IgD-negative memory B cell (primary cell): Measurements from ENCODE around the gene RAX2. TPM values are rescaled to one million over a fixed set of nuclear protein-coding genes. Genes with fewer than 3 reads are reported as not detected.
"Not testable (repeated sequence)": the region's sequence is repeated elsewhere in the genome, so short reads cannot be mapped to it uniquely, and the experiment has no call there.

Experiments
- H3K27ac Mint-ChIP-seq, 3 donors: one replicate each; pipeline ENCODE4 v1.8.0; 2020 to 2022; ENCODE audit warnings: mild to moderate bottlenecking in 3 of 3, mixed read lengths in 3 of 3, moderate library complexity in 1 of 3
- H3K27me3 Mint-ChIP-seq: one replicate; pipeline ENCODE4 v1.8.0; 2021; ENCODE audit warnings: mixed read lengths
- H3K36me3 Mint-ChIP-seq: one replicate; pipeline ENCODE4 v1.8.0; 2020; ENCODE audit warnings: mild to moderate bottlenecking, mixed read lengths
- H3K4me1 Mint-ChIP-seq, 3 donors: one replicate each; pipeline ENCODE4 v1.8.0; 2020 to 2022; ENCODE audit warnings: mixed read lengths in 3 of 3, mild to moderate bottlenecking in 1 of 3
- H3K4me3 Mint-ChIP-seq, 4 donors: one replicate each; pipeline ENCODE4 v1.8.0; 2020 to 2022; ENCODE audit warnings: mild to moderate bottlenecking in 4 of 4, mixed read lengths in 4 of 4, moderate library complexity in 3 of 4
- H3K9me3 Mint-ChIP-seq, 3 donors: one replicate each; pipeline ENCODE4 v1.8.0; 2020 to 2021; ENCODE audit warnings: mixed read lengths in 3 of 3, mild to moderate bottlenecking in 1 of 3
- polyA plus RNA-seq: library from polyadenylated mRNA; unstranded; fragments of 300-500 nt; fragmentation: Illumina TruSeq; gene quantifications from one replicate; pipeline ENCODE4 v1.2.3, GENCODE V29; 2021

Gene RAX2
- polyA plus RNA-seq, 1 donor from 2014 or later: not detected

- Mint-ChIP-seq H3K27me3 (peaks cover 2% of the 10 kb centered on the region), H3K36me3 (peaks cover 6% of the 10 kb centered on the region), H3K27ac (no peak overlapping the region), H3K4me1 (peaks cover 17 to 27% (median 20%) of the 10 kb centered on the region in 3 donors), H3K4me3 (no peak overlapping the region), H3K9me3 (no peaks in the 10 kb centered on the region)
These were observed 6.9 kb downstream of the RAX2 start for GRCh38 chr19:3765121-3765520.

DNA sequence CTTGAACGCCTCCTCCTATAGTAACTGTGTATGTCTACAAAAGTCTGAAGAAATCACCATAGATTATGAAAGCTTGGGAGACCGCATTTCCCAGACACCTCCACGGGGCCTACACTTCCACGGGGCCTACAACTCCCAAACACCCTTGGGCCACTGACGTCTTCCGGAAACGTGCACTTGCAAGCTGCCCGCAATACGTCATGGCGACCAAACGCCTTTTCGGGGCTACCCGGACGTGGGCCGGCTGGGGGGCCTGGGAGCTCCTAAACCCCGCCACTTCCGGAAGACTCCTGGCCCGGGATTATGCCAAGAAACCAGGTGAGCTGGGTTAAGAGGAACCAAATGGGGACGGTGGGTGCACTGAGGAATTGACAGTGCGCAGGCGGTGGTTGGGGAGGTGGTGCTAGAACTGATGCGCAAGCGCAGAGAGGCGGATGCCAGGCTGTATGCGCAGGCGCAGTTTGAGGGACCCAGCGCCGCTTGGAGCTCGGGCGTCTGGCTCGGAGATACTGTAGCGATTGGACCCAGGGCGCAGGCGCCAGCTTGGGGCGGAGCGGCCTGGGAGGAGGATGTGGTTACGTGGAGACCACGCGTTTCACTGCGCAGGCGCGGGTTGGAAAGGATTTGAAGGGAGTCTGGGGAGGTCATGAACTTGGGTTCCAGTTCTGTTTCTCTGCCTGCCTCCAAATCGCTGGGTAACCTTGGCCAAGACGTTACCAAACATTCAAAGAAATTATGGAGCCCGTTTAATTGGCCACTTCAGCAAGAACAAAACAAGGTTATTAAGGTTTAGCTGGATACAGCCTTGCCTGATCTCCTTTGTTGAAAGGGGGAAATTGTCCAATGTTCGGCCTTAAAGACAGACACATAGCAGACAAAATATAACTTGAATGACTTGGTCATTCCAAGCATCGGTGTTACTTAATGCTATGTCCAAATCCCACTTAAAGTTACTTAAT is 9.2 kb downstream of the RAX2 start, which contains the start of gene MRPL54:
Gene MRPL54, plus strand, starts transcription at position 182 of the 959 bp plus-strand sequence. Its CDS starts 19 bp downstream, at position 201.
- peak within 1 kb of the TSS; percentile 97 to 99 (median 99) for H3K4me3 Mint-ChIP-seq
- peaks cover 2% of the 10 kb centered on the region for H3K27me3 Mint-ChIP-seq
- H3K4me1 Mint-ChIP-seq: peaks cover 19 to 32% (median 20%) of the 10 kb centered on the region in 3 donors
- no peaks in the 10 kb centered on the region for H3K9me3 Mint-ChIP-seq
- peak within 1 kb of the TSS; percentile 100 for H3K27ac Mint-ChIP-seq
- peaks cover 3% of the 10 kb centered on the region for H3K36me3 Mint-ChIP-seq

DNA sequence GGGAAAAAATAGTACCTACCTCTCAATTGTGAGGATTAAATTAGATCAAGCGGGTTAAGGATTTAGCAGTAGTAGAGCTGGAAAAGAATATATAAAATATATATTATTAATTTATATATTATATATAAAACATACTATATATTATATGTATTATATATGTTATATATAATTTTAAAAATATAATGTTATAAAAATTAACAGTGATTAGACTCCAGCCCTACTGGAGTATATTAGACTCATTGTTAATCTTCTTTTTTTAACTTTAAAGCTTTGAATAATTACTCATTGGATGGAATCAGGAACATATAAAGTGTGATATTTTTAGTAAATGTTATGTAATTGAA is 9.9 kb downstream of the RAX2 start:
- H3K27me3 Mint-ChIP-seq: peaks cover 2% of the 10 kb centered on the region
- peaks cover 19 to 32% (median 20%) of the 10 kb centered on the region in 3 donors for H3K4me1 Mint-ChIP-seq
- peaks cover 3% of the 10 kb centered on the region for H3K36me3 Mint-ChIP-seq
- peak overlapping the region; percentile 97 to 99 (median 99) for H3K4me3 Mint-ChIP-seq
- H3K27ac Mint-ChIP-seq: peak overlapping the region; percentile 100
- H3K9me3 Mint-ChIP-seq: no peaks in the 10 kb centered on the region

- H3K4me1 Mint-ChIP-seq: peaks cover 20 to 30% (median 21%) of the 10 kb centered on the region in 3 donors
- H3K4me3 Mint-ChIP-seq: peak within 1 kb of the TSS; percentile 97 to 99 (median 99)
These were observed 10.5 kb downstream of the RAX2 start, which contains the start of gene APBA3 for GRCh38 chr19:3761382-3762129. Gene APBA3, minus strand, starts transcription at chr19:3761692. Its CDS starts 1,428 bp downstream, at chr19:3760264.

DNA sequence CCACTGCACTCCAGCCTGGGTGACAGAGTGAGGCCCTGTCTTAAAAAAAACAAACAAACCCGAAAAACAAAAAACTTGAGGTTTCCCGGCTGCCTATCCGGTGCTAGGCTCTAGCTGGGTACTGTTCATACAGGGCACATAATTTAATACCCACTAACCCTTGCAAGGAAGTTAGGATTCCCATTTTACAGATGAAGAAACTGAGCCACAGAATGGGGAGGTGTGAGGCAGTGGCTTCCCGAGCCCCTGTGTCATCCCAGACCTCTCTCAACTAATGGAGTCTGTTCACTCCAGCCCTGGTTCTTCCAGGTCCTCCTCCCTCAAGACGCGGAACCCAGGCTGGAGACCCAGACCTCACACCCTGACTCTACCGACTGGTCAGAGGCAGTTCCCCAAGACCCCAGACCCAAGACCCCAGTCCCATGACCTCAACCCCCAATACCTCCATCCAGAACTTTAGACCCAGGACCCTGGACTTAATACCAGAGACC is 11.1 kb downstream of the RAX2 start:
- peak overlapping the region; percentile 95 to 100 (median 98) for H3K27ac Mint-ChIP-seq
- H3K4me1 Mint-ChIP-seq: peaks cover 20 to 27% (median 21%) of the 10 kb centered on the region in 3 donors
- no peaks in the 10 kb centered on the region for H3K9me3 Mint-ChIP-seq
- peaks cover 3% of the 10 kb centered on the region for H3K36me3 Mint-ChIP-seq
- peaks cover 2% of the 10 kb centered on the region for H3K27me3 Mint-ChIP-seq
- H3K4me3 Mint-ChIP-seq: peak overlapping the region; percentile 93 to 99 (median 98)

More at GRCh38 chr19:3761382-3762129, 10.5 kb downstream of the RAX2 start, which contains the start of gene APBA3:
- Mint-ChIP-seq H3K36me3 (peaks cover 3% of the 10 kb centered on the region), H3K27ac (peak within 1 kb of the TSS; percentile 100), H3K9me3 (no peaks in the 10 kb centered on the region), H3K27me3 (peaks cover 2% of the 10 kb centered on the region)

DNA sequence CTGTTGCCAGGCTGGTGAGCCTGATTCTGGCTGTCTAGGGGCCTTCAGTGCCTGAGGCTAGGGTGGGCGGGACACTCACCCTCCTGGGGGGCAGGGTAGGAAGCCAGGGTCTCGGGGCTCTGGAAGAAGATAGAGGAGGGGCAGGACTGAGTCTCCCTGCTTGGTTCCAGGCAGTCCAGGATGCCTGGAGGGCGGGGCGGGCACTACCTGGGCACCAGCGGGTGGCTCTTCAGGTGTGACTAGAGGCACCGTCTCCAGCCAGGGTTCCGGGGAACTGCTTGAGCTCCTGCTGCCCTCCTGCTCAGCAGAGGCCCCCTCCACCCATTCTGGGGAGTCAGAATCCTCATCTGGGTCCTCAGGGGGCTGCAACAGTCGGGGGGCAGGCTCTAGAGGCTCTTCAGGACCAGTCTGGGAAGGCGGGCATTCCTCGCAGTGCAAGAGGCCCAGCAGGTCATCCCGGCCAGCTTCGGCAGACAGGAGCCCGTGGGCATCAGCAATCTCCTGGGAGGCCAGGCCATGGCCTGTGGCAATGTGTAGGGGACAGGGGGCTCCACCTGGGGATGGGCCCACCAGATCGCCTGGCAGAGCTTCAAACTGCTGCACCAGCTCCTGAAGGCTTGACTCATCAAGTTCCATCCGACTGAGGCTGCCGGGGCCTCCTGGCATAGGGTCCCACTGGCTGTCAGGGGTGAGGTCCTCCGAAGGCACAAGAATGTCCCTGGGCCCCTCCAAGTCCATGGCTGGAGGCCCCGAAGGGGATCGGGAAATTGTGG is 12.4 kb downstream of the RAX2 start:
- peaks cover 2% of the 10 kb centered on the region for H3K27me3 Mint-ChIP-seq
- peak overlapping the region; percentile 63 to 100 (median 98) for H3K27ac Mint-ChIP-seq
- no peaks in the 10 kb centered on the region for H3K9me3 Mint-ChIP-seq
- peaks cover 23 to 30% (median 27%) of the 10 kb centered on the region in 3 donors for H3K4me1 Mint-ChIP-seq
- H3K36me3 Mint-ChIP-seq: peaks cover 3% of the 10 kb centered on the region
- peak overlapping the region; percentile 38 to 99 (median 98) for H3K4me3 Mint-ChIP-seq

DNA sequence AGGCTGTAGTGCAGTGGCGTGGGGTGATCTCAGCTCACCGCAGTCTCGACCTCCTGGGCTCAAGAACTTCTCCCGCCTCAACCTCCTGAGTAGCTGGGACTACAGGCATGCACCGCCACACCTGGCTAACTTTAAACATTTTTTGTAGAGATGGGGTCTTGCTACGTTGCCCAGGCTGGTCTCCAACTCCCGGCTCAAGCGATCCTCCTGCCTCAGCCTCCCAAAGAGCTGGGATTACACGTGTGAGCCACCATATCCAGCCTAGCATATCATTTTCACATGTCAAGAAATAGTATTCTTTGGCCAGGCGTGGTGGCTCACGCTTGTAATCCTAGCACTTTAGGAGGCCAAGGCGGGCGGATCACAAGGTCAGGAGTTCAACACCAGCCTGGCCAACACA is 13.7 kb downstream of the RAX2 start:
- H3K4me3 Mint-ChIP-seq, H3K27me3 Mint-ChIP-seq, H3K9me3 Mint-ChIP-seq, H3K27ac Mint-ChIP-seq, H3K36me3 Mint-ChIP-seq: not testable (repeated sequence)
- peaks cover 23 to 28% (median 26%) of the 10 kb centered on the region in 3 donors for H3K4me1 Mint-ChIP-seq

GRCh38 chr19:3757705-3758104 is 14.3 kb downstream of the RAX2 start:
- Mint-ChIP-seq H3K4me1 (peaks cover 19 to 23% (median 21%) of the 10 kb centered on the region in 3 donors), H3K4me3 (peak overlapping the region in 1 of 4 donors; percentile 38)
- not testable (repeated sequence) for H3K27me3 Mint-ChIP-seq, H3K27ac Mint-ChIP-seq, H3K9me3 Mint-ChIP-seq, H3K36me3 Mint-ChIP-seq

GRCh38 chr19:3753631-3754410 is 18.2 kb downstream of the RAX2 start:
- Mint-ChIP-seq H3K4me1 (peaks cover 2 to 10% (median 3%) of the 10 kb centered on the region in 3 donors), H3K4me3 (peak overlapping the region in 1 of 4 donors; percentile 28), H3K9me3 (no peaks in the 10 kb centered on the region), H3K27me3 (no peaks in the 10 kb centered on the region), H3K27ac (no peak overlapping the region), H3K36me3 (peaks cover 9% of the 10 kb centered on the region)

- Mint-ChIP-seq H3K4me3 (no peak overlapping the region), H3K27ac (no peak overlapping the region), H3K36me3 (peaks cover 9% of the 10 kb centered on the region), H3K9me3 (no peaks in the 10 kb centered on the region), H3K4me1 (peaks cover 2 to 10% (median 3%) of the 10 kb centered on the region in 3 donors), H3K27me3 (no peaks in the 10 kb centered on the region)
These were observed 19.5 kb downstream of the RAX2 start for GRCh38 chr19:3752492-3752891.

DNA sequence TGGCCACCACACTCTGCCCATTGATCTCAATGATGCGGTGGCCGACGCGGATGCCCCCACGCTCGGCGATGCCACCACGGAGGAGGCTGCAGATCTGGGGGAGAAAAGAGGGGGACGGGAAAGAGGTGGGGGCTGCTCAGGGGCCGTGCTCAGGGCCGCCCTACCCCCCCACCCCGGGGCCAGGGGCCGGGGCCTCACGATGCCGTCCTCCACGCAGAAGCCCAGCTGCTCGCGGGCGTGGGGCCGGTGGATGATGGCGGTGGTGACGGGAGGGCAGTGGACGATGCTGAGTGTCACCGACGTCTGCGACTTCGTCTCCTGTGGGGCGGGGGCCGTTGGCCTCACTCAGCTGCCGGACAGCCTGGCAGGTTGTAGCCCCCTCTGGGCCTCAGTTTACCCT is 20.8 kb downstream of the RAX2 start:
- H3K27me3 Mint-ChIP-seq: no peaks in the 10 kb centered on the region
- peaks cover 2 to 8% (median 3%) of the 10 kb centered on the region in 3 donors for H3K4me1 Mint-ChIP-seq
- peaks cover 9% of the 10 kb centered on the region for H3K36me3 Mint-ChIP-seq
- no peak overlapping the region for H3K4me3 Mint-ChIP-seq
- H3K27ac Mint-ChIP-seq: no peak overlapping the region
- H3K9me3 Mint-ChIP-seq: no peaks in the 10 kb centered on the region

- no peaks in the 10 kb centered on the region for H3K27me3 Mint-ChIP-seq
- no peak overlapping the region for H3K27ac Mint-ChIP-seq
- H3K36me3 Mint-ChIP-seq: peaks cover 9% of the 10 kb centered on the region
- peaks cover 0 to 4% (median 2%) of the 10 kb centered on the region in 3 donors for H3K4me1 Mint-ChIP-seq
- no peaks in the 10 kb centered on the region for H3K9me3 Mint-ChIP-seq
- H3K4me3 Mint-ChIP-seq: no peak overlapping the region
These were observed 21.8 kb downstream of the RAX2 start for GRCh38 chr19:3750211-3750610.

- Mint-ChIP-seq H3K4me1 (no peaks in the 10 kb centered on the region), H3K27me3 (no peaks in the 10 kb centered on the region), H3K9me3 (no peaks in the 10 kb centered on the region), H3K4me3 (no peak overlapping the region), H3K27ac (no peak overlapping the region), H3K36me3 (peaks cover 9% of the 10 kb centered on the region)
These were observed 23.1 kb downstream of the RAX2 start for GRCh38 chr19:3748965-3749364.
